ENCODE measurements around the gene TAF1D. TPM values are rescaled to one million over a fixed set of nuclear protein-coding genes. Genes with fewer than 3 reads are reported as not detected.
A peak's percentile ranks its signal among the peaks of the same experiment; 100 is the strongest.

Gene TAF1D
- total and polyA plus RNA-seq, 8 donors = 68.3 to 435 (median 169) TPM

- intact Hi-C loops (cut with DNase I; ENCODE audit: low total_unique reads) = no loop called here
- Histone ChIP-seq H3K27me3 (no peaks in the 10 kb centered on the region), H3K27ac (peak overlapping the region in 1 of 5 donors; percentile 34), H3K9me3 (no peaks in the 10 kb centered on the region), H3K36me3 (peaks cover 60 to 99% (median 96%) of the 10 kb centered on the region in 4 donors), H3K4me1 (peaks cover 0 to 15% (median 5%) of the 10 kb centered on the region in 4 donors), H3K4me3 (no peak overlapping the region)
- 48 to 52% (median 51%) methylated on average over 4 of the region's 4 CpGs for WGBS, 5 donors
- no peak for DNase-seq
- TF ChIP-seq POLR2AphosphoS5 (IDR thresholded peaks at IDR 0.05) = peak in 1 of 3 donors; percentile 2
- no peak for TF ChIP-seq POLR2A (IDR thresholded peaks at IDR 0.05)
Observed at GRCh38 chr11:93727985-93728791, 13.1 kb downstream of the TAF1D start.

DNA sequence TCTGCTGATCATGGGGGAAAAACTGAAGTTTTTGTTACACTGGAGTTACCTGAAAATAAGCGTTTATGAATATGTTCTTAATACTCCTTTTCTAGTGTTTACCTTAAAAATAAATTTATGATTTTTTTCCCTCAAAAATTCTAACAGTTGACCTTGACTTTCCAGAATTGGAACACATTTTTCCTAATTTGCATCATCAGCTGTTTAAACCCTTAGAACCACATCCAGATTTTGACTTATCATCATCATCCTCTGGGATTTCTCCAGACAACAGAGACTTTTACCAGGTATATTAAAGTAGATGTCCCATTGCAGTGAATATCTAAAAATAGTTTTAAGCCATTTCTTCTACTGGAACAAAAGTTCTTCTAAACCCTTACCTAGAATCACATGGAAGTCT lies 17.2 kb downstream of the TAF1D start:
- Histone ChIP-seq H3K9me3 (no peaks in the 10 kb centered on the region), H3K4me1 (peaks cover 0 to 8% (median 0%) of the 10 kb centered on the region in 4 donors), H3K36me3 (peaks cover 20 to 85% (median 79%) of the 10 kb centered on the region in 4 donors), H3K27ac (no peak overlapping the region), H3K27me3 (no peaks in the 10 kb centered on the region), H3K4me3 (no peak overlapping the region)
- DNase-seq = no peak
- 93 to 98% (median 96%) methylated on average over 1 of the region's 1 CpG for WGBS, 5 donors
- intact Hi-C loops (cut with DNase I; ENCODE audit: low total_unique reads) = no loop called here
- no peak for TF ChIP-seq POLR2AphosphoS5 (IDR thresholded peaks at IDR 0.05)
- TF ChIP-seq EP300 (IDR thresholded peaks at IDR 0.05) = no peak
- no peak for TF ChIP-seq POLR2A (IDR thresholded peaks at IDR 0.05)
- TF ChIP-seq, protein P1, sequence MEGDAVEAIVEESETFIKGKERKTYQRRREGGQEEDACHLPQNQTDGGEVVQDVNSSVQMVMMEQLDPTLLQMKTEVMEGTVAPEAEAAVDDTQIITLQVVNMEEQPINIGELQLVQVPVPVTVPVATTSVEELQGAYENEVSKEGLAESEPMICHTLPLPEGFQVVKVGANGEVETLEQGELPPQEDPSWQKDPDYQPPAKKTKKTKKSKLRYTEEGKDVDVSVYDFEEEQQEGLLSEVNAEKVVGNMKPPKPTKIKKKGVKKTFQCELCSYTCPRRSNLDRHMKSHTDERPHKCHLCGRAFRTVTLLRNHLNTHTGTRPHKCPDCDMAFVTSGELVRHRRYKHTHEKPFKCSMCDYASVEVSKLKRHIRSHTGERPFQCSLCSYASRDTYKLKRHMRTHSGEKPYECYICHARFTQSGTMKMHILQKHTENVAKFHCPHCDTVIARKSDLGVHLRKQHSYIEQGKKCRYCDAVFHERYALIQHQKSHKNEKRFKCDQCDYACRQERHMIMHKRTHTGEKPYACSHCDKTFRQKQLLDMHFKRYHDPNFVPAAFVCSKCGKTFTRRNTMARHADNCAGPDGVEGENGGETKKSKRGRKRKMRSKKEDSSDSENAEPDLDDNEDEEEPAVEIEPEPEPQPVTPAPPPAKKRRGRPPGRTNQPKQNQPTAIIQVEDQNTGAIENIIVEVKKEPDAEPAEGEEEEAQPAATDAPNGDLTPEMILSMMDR (IDR thresholded peaks at IDR 0.05) = no peak

GRCh38 chr11:93720522-93720921 lies 20.8 kb downstream of the TAF1D start:
- DNase-seq = no peak
- Histone ChIP-seq H3K36me3 (peaks cover 12 to 79% (median 72%) of the 10 kb centered on the region in 4 donors), H3K4me3 (no peak overlapping the region), H3K4me1 (no peaks in the 10 kb centered on the region), H3K27ac (no peak overlapping the region), H3K9me3 (no peaks in the 10 kb centered on the region), H3K27me3 (no peaks in the 10 kb centered on the region)
- intact Hi-C loops (cut with DNase I; ENCODE audit: low total_unique reads) = no loop called here
- no peak for TF ChIP-seq EP300 (IDR thresholded peaks at IDR 0.05)
- no peak for TF ChIP-seq POLR2A (IDR thresholded peaks at IDR 0.05)
- TF ChIP-seq POLR2AphosphoS5 (IDR thresholded peaks at IDR 0.05) = no peak
- TF ChIP-seq, protein P1 (IDR thresholded peaks at IDR 0.05) = no peak
- WGBS, 5 donors = 95 to 97% (median 95%) methylated on average over 7 of the region's 7 CpGs

- TF ChIP-seq EP300 (IDR thresholded peaks at IDR 0.05) = no peak
- no peak for TF ChIP-seq POLR2A (IDR thresholded peaks at IDR 0.05)
- no peak for TF ChIP-seq POLR2AphosphoS5 (IDR thresholded peaks at IDR 0.05)
- TF ChIP-seq, protein P1 (IDR thresholded peaks at IDR 0.05) = no peak
- WGBS, 5 donors = 73 to 89% (median 80%) methylated on average over 4 of the region's 4 CpGs
- peaks cover 12 to 83% (median 72%) of the 10 kb centered on the region in 4 donors for H3K36me3 ChIP-seq
- H3K4me1 ChIP-seq = no peaks in the 10 kb centered on the region
- no peaks in the 10 kb centered on the region for H3K9me3 ChIP-seq
- DNase-seq = no peak
- no peak overlapping the region for H3K27ac ChIP-seq
- H3K4me3 ChIP-seq = no peak overlapping the region
- intact Hi-C loops (cut with DNase I; ENCODE audit: low total_unique reads) = no loop called here
- H3K27me3 ChIP-seq = no peaks in the 10 kb centered on the region
Observed at GRCh38 chr11:93719310-93719709, 22.0 kb downstream of the TAF1D start.
